GM18505 (cell line): ENCODE measurements around the gene COPS6.

Experiments
- ATAC-seq: cut with Tn5 transposase; IDR thresholded peaks from one replicate; pipeline ENCODE4 v1.9.1; 2021; ENCODE audit not compliant: unreplicated experiment
- POLR2A ChIP-seq: IDR thresholded peaks from 4 replicates; pipeline ENCODE4 v1.6.1; 2011; ENCODE audit warnings: borderline replicate concordance; ENCODE audit not compliant: insufficient read depth, insufficient read length; ENCODE audit errors: extremely low read depth

The COPS6 gene

DNA sequence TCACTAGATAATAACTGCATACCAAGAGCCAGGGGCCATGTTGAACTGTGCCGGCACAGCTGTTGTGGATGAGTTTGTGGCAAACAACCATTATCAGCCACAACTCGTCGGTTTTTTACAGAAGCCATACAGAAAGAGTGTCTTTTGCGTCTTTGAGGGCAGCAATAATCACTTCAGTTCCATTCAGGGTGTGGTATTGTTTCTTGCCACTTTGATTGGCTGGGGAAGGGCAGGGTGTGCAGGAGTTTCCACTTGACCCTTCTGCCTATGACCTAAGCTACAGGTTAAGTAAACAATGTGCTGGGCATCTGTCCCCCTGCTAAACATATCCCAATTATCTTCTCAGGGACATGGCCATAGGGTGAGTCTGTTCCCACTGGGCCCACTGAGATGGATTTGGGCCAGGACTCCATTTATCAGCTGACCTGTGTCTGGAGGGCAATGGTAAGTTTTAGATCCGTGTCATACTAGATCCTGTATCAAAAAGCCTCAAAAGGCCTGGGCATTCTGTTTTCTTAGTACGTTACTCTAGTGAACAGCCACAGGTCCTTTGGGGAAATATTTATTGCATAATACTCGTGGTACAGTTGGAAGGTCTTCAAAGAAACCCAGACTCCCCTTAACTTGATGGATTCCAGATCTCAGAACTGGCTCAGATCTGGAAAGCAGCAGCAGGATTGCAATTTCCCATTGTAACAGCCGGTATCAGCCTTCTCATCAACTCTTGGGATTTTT lies 23.1 kb upstream of the COPS6 start:
- no peak for ATAC-seq
- TF ChIP-seq POLR2A: no peak

GRCh38 chr7:100066953-100067352 lies 21.8 kb upstream of the COPS6 start:
- no peak for TF ChIP-seq POLR2A
- ATAC-seq: no peak

DNA sequence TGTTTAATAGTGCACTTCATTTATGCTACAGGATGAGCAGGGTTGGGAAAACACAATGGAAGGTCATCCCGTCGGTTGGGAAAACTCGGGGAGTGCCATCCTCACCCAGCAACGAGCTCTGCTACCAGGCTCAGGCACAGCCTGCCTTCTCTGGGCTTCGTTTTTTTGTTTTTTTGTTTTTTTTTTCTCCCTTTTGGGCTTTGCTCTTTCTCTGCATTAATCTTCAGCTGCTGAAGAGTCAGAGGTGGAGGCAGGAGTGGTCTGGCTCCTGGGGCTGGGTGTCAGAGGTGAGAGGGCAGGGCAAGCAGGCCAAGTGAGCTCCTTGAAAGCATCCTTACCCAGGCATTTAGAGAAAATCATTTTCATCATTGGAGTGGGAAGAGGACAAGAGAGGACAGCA lies 18.8 kb upstream of the COPS6 start:
- no peak for ATAC-seq
- TF ChIP-seq POLR2A: no peak

DNA sequence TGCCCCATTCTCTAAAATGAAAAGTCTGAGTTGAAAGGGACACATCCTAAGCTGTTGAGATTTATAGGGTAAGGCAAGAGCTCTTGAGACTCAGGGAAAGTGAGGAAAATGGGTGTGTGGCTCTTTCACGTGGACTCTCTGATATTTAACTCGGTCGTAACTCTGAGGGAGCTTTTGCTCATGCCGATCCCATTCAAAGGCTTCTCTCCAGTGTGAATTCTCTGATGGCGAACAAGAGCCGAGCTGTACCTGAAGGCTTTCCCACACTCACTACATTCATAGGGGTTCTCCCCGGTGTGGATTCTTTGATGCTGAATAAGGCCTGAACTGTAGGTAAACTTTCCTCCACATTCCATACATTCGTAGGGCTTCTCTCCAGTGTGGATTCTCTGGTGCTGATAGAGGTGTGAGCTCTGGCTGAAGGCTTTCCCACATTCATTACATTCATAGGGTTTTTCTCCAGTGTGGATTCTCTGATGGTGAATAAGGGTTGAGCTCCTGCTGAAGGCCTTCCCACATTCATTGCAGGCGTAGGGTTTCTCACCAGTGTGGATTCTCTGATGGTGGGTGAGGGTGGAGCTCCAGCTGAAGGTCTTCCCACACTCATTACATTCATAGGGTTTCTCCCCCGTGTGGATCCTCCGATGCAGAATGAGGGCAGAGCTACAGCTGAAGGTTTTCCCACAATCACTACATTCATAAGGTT lies 17.6 kb upstream of the COPS6 start:
- no peak for ATAC-seq

GRCh38 chr7:100072462-100072861 lies 16.3 kb upstream of the COPS6 start:
- no peak for ATAC-seq
- no peak for TF ChIP-seq POLR2A

More for the DNA sequence above, 17.6 kb upstream of the COPS6 start:
- TF ChIP-seq POLR2A: no peak

- TF ChIP-seq POLR2A: no peak
- no peak for ATAC-seq
Measured at GRCh38 chr7:100074841-100075240, 13.9 kb upstream of the COPS6 start.

GRCh38 chr7:100075418-100075817 lies 13.4 kb upstream of the COPS6 start:
- ATAC-seq: no peak
- TF ChIP-seq POLR2A: no peak

GRCh38 chr7:100077205-100077604 lies 11.6 kb upstream of the COPS6 start:
- no peak for ATAC-seq
- TF ChIP-seq POLR2A: no peak

GRCh38 chr7:100079024-100079560 lies 9.7 kb upstream of the COPS6 start:
- ATAC-seq: no peak
- no peak for TF ChIP-seq POLR2A

DNA sequence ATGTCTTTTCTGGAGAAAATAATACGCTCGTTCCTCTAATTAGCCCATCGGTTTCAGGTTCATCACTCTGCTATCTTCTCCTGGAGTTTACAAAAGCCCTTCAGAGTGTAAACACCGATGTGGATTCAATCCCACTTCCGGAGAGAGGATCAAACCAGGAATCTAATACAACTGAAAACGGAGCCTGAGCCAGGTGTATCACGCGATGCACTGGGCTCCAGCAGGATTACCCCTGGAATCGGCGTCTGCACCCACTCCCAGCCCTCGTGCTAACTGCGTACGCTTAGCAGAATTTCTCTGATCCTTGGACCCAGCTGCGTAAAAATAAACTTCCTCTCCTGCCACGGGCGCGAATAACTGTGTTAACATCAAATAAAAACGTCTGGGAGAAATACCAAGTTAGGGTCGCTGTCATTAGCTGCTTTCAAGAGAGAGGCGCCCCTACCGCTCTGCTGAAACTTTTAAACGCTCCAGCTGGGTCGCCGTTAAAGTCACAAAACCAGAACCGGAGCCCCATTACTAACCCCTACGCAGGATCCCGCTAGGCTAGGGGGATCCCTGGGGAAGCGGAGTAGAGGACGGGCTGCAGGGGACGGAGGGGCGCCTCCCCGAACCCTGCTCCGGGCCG lies 7.7 kb upstream of the COPS6 start:
- no peak for TF ChIP-seq POLR2A
- ATAC-seq: peak; percentile 6

GRCh38 chr7:100081535-100082102 lies 7.2 kb upstream of the COPS6 start, which contains the start of gene ZNF3:
Gene ZNF3, minus strand, starts transcription at chr7:100081723. Its CDS starts 4,366 bp downstream, at chr7:100077357.
- peak; percentile 83 for TF ChIP-seq POLR2A
- peak; percentile 68 for ATAC-seq

DNA sequence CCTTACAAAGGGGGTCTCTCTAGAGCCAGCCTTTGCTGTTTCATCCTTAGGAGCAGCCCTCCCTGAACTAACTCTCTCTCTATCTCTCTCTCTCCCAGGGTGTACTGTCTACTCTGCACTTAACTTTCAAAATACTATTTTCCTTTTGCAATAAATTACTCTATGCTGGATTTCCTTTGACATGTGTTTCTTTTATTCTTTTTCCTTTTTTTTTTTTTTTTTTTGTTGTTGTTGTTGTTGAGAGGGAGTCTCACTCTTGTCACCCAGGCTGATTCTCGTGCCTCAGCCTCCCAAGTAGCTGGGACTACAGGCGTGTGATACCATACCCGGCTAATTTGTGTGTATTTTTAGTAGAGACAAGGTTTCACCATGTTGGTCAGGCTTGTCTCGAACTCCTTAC lies 5.8 kb upstream of the COPS6 start:
- no peak for ATAC-seq
- TF ChIP-seq POLR2A: no peak

DNA sequence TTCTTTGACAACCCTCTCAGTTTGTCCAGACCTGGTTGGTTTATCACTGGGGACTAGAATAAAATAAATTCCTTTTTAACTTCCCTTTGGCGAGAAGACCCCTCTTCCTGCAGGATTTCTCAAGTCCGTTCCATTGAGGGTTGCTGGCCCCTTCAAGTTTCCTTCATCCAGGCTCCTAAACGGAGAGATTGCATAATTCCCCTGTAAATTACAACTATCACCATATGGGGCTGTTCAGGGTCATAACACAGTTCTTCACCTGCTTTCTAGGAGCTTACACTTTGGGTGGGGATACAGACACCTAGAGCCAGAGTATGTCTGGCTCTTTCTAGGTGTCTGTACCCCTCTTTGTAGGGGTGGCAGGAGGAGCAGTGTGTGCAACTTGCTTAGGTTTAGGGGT lies 3.3 kb upstream of the COPS6 start:
- ATAC-seq: no peak
- TF ChIP-seq POLR2A: no peak

DNA sequence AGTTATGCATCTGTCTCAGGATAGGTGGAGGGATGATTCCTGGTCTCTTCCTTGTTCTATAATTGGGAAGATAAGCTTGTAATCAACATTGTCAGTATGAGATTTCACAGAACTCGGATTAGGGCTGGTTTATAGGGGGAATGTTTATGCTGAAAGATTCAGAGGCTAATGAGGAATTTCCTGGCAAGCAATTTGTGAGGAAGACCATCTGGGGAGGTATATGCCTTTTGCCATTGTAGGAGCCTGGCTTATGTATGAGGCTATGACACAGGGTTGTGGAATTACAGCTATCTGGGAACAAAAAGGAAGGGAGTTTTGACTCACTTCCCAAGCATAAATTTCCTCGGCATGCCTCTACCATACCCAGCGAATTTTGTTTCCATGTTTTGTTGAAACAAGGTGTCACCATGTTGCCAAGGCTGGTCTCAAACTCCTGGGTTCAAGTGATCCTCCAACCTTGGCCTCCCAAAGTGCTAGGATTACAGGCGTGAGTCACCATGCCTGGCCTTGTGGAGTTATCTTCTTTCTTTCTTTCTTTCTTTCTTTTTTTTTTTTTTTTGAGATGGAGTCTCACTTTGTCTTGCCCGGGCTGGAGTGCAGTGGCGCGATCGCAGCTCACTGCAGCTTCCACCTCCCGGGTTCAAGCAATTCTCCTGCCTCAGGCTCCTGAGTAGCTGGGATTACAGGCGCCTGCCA lies 1.6 kb upstream of the COPS6 start:
- no peak for TF ChIP-seq POLR2A
- no peak for ATAC-seq
